GM12878 (cell line): ENCODE results near the gene MZB1. TPM values are rescaled to one million over a fixed set of nuclear protein-coding genes. Genes with fewer than 3 reads are reported as not detected.

Experiments
- ATAC-seq: fragments of 200-7000 bp; cut with Tn5 transposase; 3 replicates; pipeline ENCODE4 v1.9.1; 2020; ENCODE audit warnings: mild to moderate bottlenecking, moderate library complexity
- BruUV-seq: library from RNA; stranded (reverse); fragments of 400-500 nt; replicated peaks from 2 replicates; lab custom pipeline; 2021; lab: Mats Ljungman, UMichigan
- CTCF ChIA-PET: fragments of 300-600 bp; sonication (Branson Sonifier 250); formaldehyde crosslinking; extraction: SDS; loops from one replicate; lab custom pipeline; 2021; ENCODE audit warnings: inconsistent platforms; lab: Yijun Ruan, JAX
- POLR2A ChIA-PET: fragments of 350-600 bp; formaldehyde crosslinking; extraction: SDS; loops from one replicate; lab custom pipeline; 2021; ENCODE audit warnings: inconsistent platforms; lab: Charles Lee
- RAD21 ChIA-PET: fragments of 300-600 bp; sonication (Branson Sonifier 250); formaldehyde crosslinking; loops from one replicate; lab custom pipeline; 2023; ENCODE audit warnings: antibody characterized with exemption; ENCODE audit not compliant: unreplicated experiment; lab: Charles Lee
- SMC1A ChIA-PET: fragments of 300-600 bp; sonication (Branson Sonifier 250); formaldehyde crosslinking; loops from one replicate; lab custom pipeline; 2023; ENCODE audit not compliant: unreplicated experiment, uncharacterized antibody; lab: Charles Lee
- DNase-seq: peaks from one replicate; pipeline ENCODE4 v3.0.0-alpha.2; 2011; ENCODE audit warnings: low read depth, low spot score
- FAIRE-seq: peaks from 3 replicates; lab custom pipeline; 2011; peaks lifted over from hg19 to GRCh38; lab: Jason Lieb, UNC
- H2AFZ ChIP-seq: 2 replicates; pipeline ENCODE4 v1.6.0; 2011; ENCODE audit warnings: low read depth, low read length, control low read depth; ENCODE audit not compliant: control insufficient read depth
- H3K27ac ChIP-seq: 2 replicates; pipeline ENCODE4 v1.5.1; 2011; ENCODE audit warnings: control low read depth; ENCODE audit not compliant: control insufficient read depth, insufficient read depth
- H3K27me3 ChIP-seq, 2 experiments: replicated peaks in 1 of 2; 2 replicates each; pipeline versions ENCODE4 v1.6.0 to v1.6.1; 2011; ENCODE audit warnings: low read length in 1 of 2; ENCODE audit not compliant: control insufficient read depth in 2 of 2, insufficient read depth in 2 of 2
- H3K36me3 ChIP-seq, 2 experiments: 2 replicates each; pipeline ENCODE4 v1.5.1; 2011; ENCODE audit warnings: low read length in 1 of 2; ENCODE audit not compliant: control insufficient read depth in 2 of 2, insufficient read depth in 2 of 2
- H3K4me1 ChIP-seq: 2 replicates; pipeline ENCODE4 v1.6.1; 2011; ENCODE audit warnings: mild to moderate bottlenecking, low read length, moderate library complexity, mixed read lengths; ENCODE audit not compliant: control insufficient read depth, insufficient read depth
- H3K4me2 ChIP-seq: 2 replicates; pipeline ENCODE4 v1.6.0; 2011; ENCODE audit warnings: control low read depth; ENCODE audit not compliant: control insufficient read depth, insufficient read depth
- H3K4me3 ChIP-seq: fragments of 200-600 bp; sonication (generic); 2 replicates; pipeline ENCODE4 v1.5.1; 2016
- H3K79me2 ChIP-seq: 2 replicates; pipeline ENCODE4 v1.6.0; 2011; ENCODE audit warnings: low read length; ENCODE audit not compliant: control insufficient read depth, insufficient read depth
- H3K9ac ChIP-seq: 2 replicates; pipeline ENCODE4 v1.8.0; 2011; ENCODE audit warnings: low read length, control low read depth, mixed read lengths; ENCODE audit not compliant: control insufficient read depth, insufficient read depth
- H3K9me3 ChIP-seq: replicated peaks from 3 replicates; pipeline ENCODE4 v1.5.1; 2011; ENCODE audit warnings: mild to moderate bottlenecking, low read length; ENCODE audit not compliant: control insufficient read depth, insufficient read depth
- H4K20me1 ChIP-seq: 2 replicates; pipeline ENCODE4 v1.6.0; 2011; ENCODE audit not compliant: control insufficient read depth, insufficient read depth
- BCL11A ChIP-seq: IDR thresholded peaks from 2 replicates; pipeline ENCODE4 v1.6.1; 2011; ENCODE audit warnings: low read depth, low read length
- JUND ChIP-seq: IDR thresholded peaks from 2 replicates; pipeline ENCODE4 v1.6.1; 2012; ENCODE audit warnings: low read depth, mild to moderate bottlenecking, low read length, improper control_type of control experiment, moderate library complexity
- MEF2A ChIP-seq: IDR thresholded peaks from 2 replicates; pipeline ENCODE4 v1.6.1; 2011; ENCODE audit warnings: low read depth, mild to moderate bottlenecking, low read length, moderate library complexity; ENCODE audit not compliant: insufficient read depth
- POLR2A ChIP-seq: IDR thresholded peaks from 2 replicates; pipeline ENCODE4 v1.6.1; 2011; ENCODE audit warnings: low read depth, mild to moderate bottlenecking, low read length
- SP1 ChIP-seq: IDR thresholded peaks from one replicate; pipeline ENCODE4 v1.6.1; 2011; ENCODE audit warnings: low read depth, low read length
- TAF1 ChIP-seq: IDR thresholded peaks from 2 replicates; pipeline ENCODE4 v1.6.1; 2011; ENCODE audit warnings: mild to moderate bottlenecking, low read depth, low read length, borderline replicate concordance
- WGBS: methylation state at CpG from one replicate; pipeline ENCODE4 v1.1.6; 2016; ENCODE audit warnings: low lambda C conversion rate; ENCODE audit not compliant: insufficient replicate concordance, insufficient coverage; ENCODE audit errors: missing lambda C conversion rate; 5-methylcytosine and 5-hydroxymethylcytosine counted together
- in situ Hi-C: fragments of 300-500 bp; cut with MboI; formaldehyde crosslinking; loops from 9 replicates; pipeline ENCODE4 v1.14.3; 2018; ENCODE audit warnings: mixed read lengths
- intact Hi-C: fragments of 100-400 bp; cut with micrococcal nuclease; formaldehyde crosslinking; loops from one replicate; pipeline ENCODE4 v1.14.2; 2022; ENCODE audit not compliant: unreplicated experiment
- polyA plus RNA-seq, 11 experiments: library from polyadenylated mRNA; depleted of rRNA in 4 of 11; unstranded in 6 of 11; stranded (reverse) in 5 of 11; fragments of >200 nt; fragmentation: Nextera tagmentation in 4 of 11; fragmentation: Illumina TruSeq in 1 of 11; extraction: Ambion mirVana in 4 of 11; extraction: Trizol in 1 of 11; gene quantifications; 1 replicate in 1 of 11; 2 replicates in 10 of 11; pipeline versions ENCODE4 v1.2.1 to v1.2.3, GENCODE V29; 2011 to 2016; ENCODE audit warnings: inconsistent platforms in 2 of 11, missing spikeins in 2 of 11, low read depth in 1 of 11
- total RNA-seq, 4 experiments: library from RNA; depleted of rRNA in 3 of 4; stranded (reverse); fragments of >200 nt in 3 of 4; fragmentation: Illumina TruSeq in 1 of 4; extraction: Trizol in 1 of 4; gene quantifications; 2 replicates each; pipeline versions ENCODE4 v1.2.1 to v1.2.3, GENCODE V29; 2013 to 2021
- TF ChIP-seq, protein P1 (sequence below): fragments of 450-650 bp; IDR thresholded peaks from 2 replicates; pipeline ENCODE4 v1.6.1; 2018; ENCODE audit warnings: mild to moderate bottlenecking, low read depth, moderate library complexity; ENCODE audit not compliant: partially characterized antibody

MZB1 gene
- total and polyA plus RNA-seq, 10 of the 15 experiments (the other 5 are each of a cell fraction or from before 2014, with no cell fraction given), result 19.3 to 406 (median 188) TPM

DNA sequence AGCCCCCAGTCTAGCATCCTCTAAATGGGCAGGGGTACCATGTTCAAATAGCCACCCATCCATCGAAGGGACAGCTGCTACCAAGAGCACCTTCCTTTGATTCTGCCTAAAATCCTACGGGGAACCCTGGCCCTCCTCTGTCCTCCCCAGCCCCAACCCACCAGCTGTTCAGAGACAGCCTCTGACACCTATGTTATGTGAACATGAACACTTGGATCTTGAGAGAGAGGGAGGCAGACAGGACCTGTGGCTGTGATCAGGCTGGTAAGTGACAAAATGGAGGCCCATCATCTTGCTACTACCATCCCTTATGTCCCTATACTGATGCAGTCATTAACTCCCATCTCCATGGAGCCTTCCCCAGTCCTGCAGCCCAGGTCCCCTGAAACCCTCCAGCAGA, 14.8 kb downstream of the MZB1 start:
- Histone ChIP-seq H3K36me3 (peaks cover 0 to 5% of the 10 kb centered on the region in 2 experiments; a peak in 1 of 4 replicates), H3K9me3 (no peaks in the 10 kb centered on the region), H4K20me1 (no peaks in the 10 kb centered on the region), H3K9ac (no peak overlapping the region), H3K27me3 (no peaks in the 10 kb centered on the region), H3K4me1 (no peaks in the 10 kb centered on the region), H3K79me2 (no peaks in the 10 kb centered on the region), H2AFZ (no peak overlapping the region), H3K4me2 (no peak overlapping the region), H3K27ac (no peak overlapping the region), H3K4me3 (no peak overlapping the region)
- ChIA-PET CTCF (interaction anchor here (1.2 to 1.7 kb wide), 2 partner anchors 11 to 124 kb away, joined by 3 to 4 read pairs; no protein-coding TSS in a partner anchor), SMC1A (interaction anchor here (0.6 kb wide), 1 partner anchor 138 kb away, joined by 3 read pairs; no protein-coding TSS in a partner anchor), POLR2A (interaction anchor here (1.1 kb wide), 1 partner anchor 50 kb away, joined by 3 read pairs; no protein-coding TSS in a partner anchor), RAD21 (no interaction called here)
- FAIRE-seq (no peak), DNase-seq (no peak), ATAC-seq (peak; percentile 23; the same call in 2 of the 3 replicates)
- TF ChIP-seq MEF2A (no peak), BCL11A (no peak), JUND (no peak), POLR2A (0 out of 2 replicates have a peak, but pooled peaks have one; percentile 43)
- in situ Hi-C loops, result no loop called here
- no TSS peak for BruUV-seq
- intact Hi-C loops, result no loop called here
- WGBS, result 88% methylated on average over 2 of the region's 2 CpGs

DNA sequence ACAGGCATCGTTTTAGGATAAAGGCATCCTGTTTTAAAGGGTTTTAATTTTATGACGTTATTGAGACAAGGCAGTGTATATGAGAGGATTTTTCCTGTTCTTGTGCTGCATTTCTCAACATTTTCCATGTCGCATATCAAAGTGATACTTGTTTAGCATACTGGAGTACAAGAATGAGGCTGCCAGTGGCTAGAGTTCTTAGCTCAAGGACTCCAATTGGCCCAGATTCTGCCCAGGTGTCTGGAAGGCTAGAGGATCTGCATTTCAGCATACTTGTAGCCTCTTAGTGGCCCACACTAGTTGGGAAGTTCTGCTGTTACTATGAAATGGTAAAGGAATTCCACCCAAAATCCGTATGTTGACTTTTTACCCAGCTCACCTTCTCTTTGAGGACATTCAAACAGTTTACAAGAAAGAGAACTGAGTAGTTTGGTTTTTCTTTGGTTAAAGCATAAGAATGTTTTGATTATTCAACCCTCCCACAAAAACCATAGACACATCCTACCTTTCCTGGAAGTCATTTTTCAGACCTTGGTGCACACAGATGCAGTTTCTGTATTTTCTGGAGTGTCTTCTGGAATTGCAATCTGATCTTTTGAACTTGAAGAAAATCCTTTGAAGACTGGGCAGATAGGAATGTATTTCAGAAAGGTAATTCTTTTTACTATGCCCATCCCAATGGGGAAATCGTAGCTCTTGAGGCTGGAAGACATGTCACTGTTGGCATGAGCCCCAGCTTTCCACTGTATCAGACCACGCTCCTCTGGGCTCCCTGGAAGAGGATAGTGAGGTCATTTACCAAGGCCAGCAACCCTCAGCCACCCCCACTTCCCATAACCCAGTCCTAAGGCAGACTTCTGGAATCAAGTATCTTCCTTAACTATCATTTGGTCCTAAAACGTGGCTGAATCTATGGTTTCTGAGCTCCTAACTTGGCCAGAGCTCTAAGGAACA, 18.0 kb downstream of the MZB1 start:
- no TSS peak for BruUV-seq
- in situ Hi-C loops, result no loop called here
- ChIA-PET SMC1A (interaction anchor here (0.6 to 1.5 kb wide), 2 partner anchors 17 to 23 kb away, joined by 3 read pairs; no protein-coding TSS in a partner anchor), RAD21 (interaction anchor here (0.6 kb wide), 1 partner anchor 121 kb away, joined by 3 read pairs; no protein-coding TSS in a partner anchor), CTCF (interaction anchor here (1.3 to 1.8 kb wide), 2 partner anchors 17 to 121 kb away, joined by 4 read pairs; no protein-coding TSS in a partner anchor), POLR2A (interaction anchor here (0.7 kb wide), 2 partner anchors 9 to 26 kb away, joined by 3 to 4 read pairs; no protein-coding TSS in a partner anchor)
- Histone ChIP-seq H2AFZ (no peak overlapping the region), H3K9me3 (no peaks in the 10 kb centered on the region), H3K4me3 (no peak overlapping the region), H4K20me1 (no peaks in the 10 kb centered on the region), H3K79me2 (no peaks in the 10 kb centered on the region), H3K27me3 (no peaks in the 10 kb centered on the region), H3K4me1 (no peaks in the 10 kb centered on the region), H3K27ac (no peak overlapping the region), H3K4me2 (no peak overlapping the region), H3K36me3 (peaks cover 0 to 13% of the 10 kb centered on the region in 2 experiments; a peak in 1 of 4 replicates), H3K9ac (no peak overlapping the region)
- no peak for DNase-seq
- 70% methylated on average over 7 of the region's 7 CpGs for WGBS
- intact Hi-C loops, result no loop called here
- no peak for FAIRE-seq
- TF ChIP-seq SP1, result no peak
- TF ChIP-seq, protein P1, sequence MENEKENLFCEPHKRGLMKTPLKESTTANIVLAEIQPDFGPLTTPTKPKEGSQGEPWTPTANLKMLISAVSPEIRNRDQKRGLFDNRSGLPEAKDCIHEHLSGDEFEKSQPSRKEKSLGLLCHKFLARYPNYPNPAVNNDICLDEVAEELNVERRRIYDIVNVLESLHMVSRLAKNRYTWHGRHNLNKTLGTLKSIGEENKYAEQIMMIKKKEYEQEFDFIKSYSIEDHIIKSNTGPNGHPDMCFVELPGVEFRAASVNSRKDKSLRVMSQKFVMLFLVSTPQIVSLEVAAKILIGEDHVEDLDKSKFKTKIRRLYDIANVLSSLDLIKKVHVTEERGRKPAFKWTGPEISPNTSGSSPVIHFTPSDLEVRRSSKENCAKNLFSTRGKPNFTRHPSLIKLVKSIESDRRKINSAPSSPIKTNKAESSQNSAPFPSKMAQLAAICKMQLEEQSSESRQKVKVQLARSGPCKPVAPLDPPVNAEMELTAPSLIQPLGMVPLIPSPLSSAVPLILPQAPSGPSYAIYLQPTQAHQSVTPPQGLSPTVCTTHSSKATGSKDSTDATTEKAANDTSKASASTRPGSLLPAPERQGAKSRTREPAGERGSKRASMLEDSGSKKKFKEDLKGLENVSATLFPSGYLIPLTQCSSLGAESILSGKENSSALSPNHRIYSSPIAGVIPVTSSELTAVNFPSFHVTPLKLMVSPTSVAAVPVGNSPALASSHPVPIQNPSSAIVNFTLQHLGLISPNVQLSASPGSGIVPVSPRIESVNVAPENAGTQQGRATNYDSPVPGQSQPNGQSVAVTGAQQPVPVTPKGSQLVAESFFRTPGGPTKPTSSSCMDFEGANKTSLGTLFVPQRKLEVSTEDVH, result no peak
- TF ChIP-seq TAF1, result no peak
- no peak for ATAC-seq
